Measurements from ENCODE around the gene FAM210B. TPM values are rescaled to one million over a fixed set of nuclear protein-coding genes. Genes with fewer than 3 reads are reported as not detected.

The FAM210B gene
- total and polyA plus RNA-seq, 2 of the 13 experiments (the other 11 are each of a cell fraction or from before 2014, with no cell fraction given), result 75.9 to 107 TPM

DNA sequence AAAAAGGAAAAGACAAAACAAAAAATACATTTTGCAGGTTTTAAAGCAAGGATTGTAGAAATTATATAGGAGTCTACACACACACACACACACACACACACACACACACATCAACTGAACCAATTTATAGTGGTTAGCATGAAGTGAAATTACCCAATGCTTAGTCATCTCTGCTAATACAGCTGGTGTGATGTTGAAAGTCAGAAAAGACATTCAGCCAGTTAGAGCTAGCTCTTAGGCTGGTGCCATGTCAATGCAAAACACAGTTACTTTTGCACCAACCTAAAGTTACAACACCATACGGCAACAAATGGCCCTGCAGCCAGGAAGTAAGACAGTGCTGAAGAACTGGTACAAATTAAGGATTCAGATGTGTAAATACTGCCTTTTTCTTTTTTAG lies 15.2 kb downstream of the FAM210B start (continued):
- TF ChIP-seq ZBED4 (CRISPR knock-in tag; IDR thresholded peaks at IDR 0.05; ENCODE audit: borderline replicate concordance), result no peak
- TF ChIP-seq PHF21A (CRISPR knock-in tag; IDR thresholded peaks at IDR 0.05), result no peak
- TF ChIP-seq RCOR2 (CRISPR knock-in tag; IDR thresholded peaks at IDR 0.05), result no peak
- TF ChIP-seq YY1 (IDR thresholded peaks at IDR 0.05; ENCODE audit: insufficient read depth, insufficient replicate concordance, low read depth, low read length), result no peak
- peak; percentile 70 for TF ChIP-seq SAP130 (CRISPR knock-in tag; IDR thresholded peaks at IDR 0.05; ENCODE audit: low read depth)
- no peak for TF ChIP-seq ZNF740 (CRISPR knock-in tag; IDR thresholded peaks at IDR 0.05)
- no peak for TF ChIP-seq KDM5B (CRISPR knock-in tag; IDR thresholded peaks at IDR 0.05; ENCODE audit: borderline replicate concordance)
- no peak for TF ChIP-seq HOXA9 (CRISPR knock-in tag; IDR thresholded peaks at IDR 0.05; ENCODE audit: borderline replicate concordance)
- no peak for TF ChIP-seq ZNF773 (CRISPR knock-in tag; IDR thresholded peaks at IDR 0.05; ENCODE audit: borderline replicate concordance)
- peak in 1 of 2 experiments; percentile 10; a peak in 1 of 4 replicates for TF ChIP-seq EP300 (IDR thresholded peaks at IDR 0.05; ENCODE audit: low read depth in 2 of 2, low read length in 2 of 2)
- TF ChIP-seq EP300 (CRISPR knock-in tag; IDR thresholded peaks at IDR 0.05; ENCODE audit: borderline replicate concordance), result no peak; the same call in 1 of the 2 replicates
- no peak for TF ChIP-seq ZNF383 (CRISPR knock-in tag; IDR thresholded peaks at IDR 0.05; ENCODE audit: borderline replicate concordance)
- TF ChIP-seq, protein P1, sequence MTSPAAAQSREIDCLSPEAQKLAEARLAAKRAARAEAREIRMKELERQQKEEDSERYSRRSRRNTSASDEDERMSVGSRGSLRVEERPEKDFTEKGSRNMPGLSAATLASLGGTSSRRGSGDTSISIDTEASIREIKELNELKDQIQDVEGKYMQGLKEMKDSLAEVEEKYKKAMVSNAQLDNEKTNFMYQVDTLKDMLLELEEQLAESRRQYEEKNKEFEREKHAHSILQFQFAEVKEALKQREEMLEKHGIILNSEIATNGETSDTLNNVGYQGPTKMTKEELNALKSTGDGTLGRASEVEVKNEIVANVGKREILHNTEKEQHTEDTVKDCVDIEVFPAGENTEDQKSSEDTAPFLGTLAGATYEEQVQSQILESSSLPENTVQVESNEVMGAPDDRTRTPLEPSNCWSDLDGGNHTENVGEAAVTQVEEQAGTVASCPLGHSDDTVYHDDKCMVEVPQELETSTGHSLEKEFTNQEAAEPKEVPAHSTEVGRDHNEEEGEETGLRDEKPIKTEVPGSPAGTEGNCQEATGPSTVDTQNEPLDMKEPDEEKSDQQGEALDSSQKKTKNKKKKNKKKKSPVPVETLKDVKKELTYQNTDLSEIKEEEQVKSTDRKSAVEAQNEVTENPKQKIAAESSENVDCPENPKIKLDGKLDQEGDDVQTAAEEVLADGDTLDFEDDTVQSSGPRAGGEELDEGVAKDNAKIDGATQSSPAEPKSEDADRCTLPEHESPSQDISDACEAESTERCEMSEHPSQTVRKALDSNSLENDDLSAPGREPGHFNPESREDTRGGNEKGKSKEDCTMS (CRISPR knock-in tag; conservative IDR thresholded peaks at IDR 0.05), result no peak
- no peak for TF ChIP-seq ZNF564 (CRISPR knock-in tag; IDR thresholded peaks at IDR 0.05)
- no peak for TF ChIP-seq RXRA (CRISPR knock-in tag; IDR thresholded peaks at IDR 0.05)
- TF ChIP-seq TAF1 (CRISPR knock-in tag; IDR thresholded peaks at IDR 0.05), result no peak
- 0 out of 2 replicates have a peak, but pooled peaks have one; percentile 29 for TF ChIP-seq POGZ (CRISPR knock-in tag; IDR thresholded peaks at IDR 0.05)
- no peak for TF ChIP-seq DBP (CRISPR knock-in tag; IDR thresholded peaks at IDR 0.05; ENCODE audit: not compliant biosample characterization)
- no peak for TF ChIP-seq KMT2A (CRISPR knock-in tag; IDR thresholded peaks at IDR 0.05)
- TF ChIP-seq, protein P2, sequence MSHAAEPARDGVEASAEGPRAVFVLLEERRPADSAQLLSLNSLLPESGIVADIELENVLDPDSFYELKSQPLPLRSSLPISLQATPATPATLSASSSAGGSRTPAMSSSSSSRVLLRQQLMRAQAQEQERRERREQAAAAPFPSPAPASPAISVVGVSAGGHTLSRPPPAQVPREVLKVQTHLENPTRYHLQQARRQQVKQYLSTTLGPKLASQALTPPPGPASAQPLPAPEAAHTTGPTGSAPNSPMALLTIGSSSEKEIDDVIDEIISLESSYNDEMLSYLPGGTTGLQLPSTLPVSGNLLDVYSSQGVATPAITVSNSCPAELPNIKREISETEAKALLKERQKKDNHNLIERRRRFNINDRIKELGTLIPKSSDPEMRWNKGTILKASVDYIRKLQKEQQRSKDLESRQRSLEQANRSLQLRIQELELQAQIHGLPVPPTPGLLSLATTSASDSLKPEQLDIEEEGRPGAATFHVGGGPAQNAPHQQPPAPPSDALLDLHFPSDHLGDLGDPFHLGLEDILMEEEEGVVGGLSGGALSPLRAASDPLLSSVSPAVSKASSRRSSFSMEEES (CRISPR knock-in tag; IDR thresholded peaks at IDR 0.05), result no peak
